GM18873 (cell line): ENCODE measurements around the gene RAET1L.
"Not testable (repeated sequence)": the region's sequence is repeated elsewhere in the genome, so short reads cannot be mapped to it uniquely, and the experiment has no call there.

Source experiments
- ATAC-seq: cut with Tn5 transposase; IDR thresholded peaks from one replicate; pipeline ENCODE4 v1.9.1; 2021; ENCODE audit warnings: mild to moderate bottlenecking, moderate library complexity, moderate number of reproducible peaks; ENCODE audit not compliant: unreplicated experiment, low FRiP score

RAET1L gene

DNA sequence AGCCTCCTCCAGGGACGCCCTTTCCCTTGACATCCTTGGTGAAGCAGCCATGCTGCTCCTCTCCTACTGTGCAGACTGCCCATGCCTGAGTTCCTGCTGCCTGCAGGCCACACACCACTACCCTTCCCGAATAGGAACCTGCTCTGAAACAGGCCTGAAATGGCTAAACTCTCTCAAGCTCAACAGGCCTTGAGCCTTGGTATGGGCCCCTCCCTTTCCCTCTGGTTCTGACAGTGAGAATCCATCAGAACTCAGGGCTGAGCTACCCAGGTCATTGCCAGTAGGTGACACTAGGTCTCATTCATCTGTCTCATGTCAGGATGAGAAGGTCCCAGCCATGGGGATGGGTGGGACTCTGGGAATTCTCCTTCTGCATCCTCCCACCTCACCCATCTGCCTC is 25.7 kb downstream of the RAET1L start:
- ATAC-seq: no peak

DNA sequence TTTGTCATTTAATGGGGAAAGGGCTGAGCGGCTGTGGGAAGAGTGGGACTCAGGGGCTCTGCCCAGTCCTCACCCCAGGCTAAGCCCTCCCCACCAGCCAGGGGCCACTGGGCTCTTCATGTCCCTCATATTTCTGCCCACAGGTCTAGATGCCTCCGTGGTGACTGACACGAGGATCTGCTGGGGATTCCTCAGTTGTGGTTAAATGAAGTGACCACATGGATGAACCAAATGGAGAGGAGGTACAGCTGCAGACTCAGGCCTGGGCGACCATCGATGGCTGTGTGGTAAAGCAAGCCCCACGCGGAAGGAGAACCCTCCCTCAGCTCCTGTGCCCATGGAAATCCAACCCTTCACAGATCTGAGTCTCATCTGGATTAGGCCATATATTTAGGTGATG is 29.4 kb downstream of the RAET1L start:
- ATAC-seq: no peak

DNA sequence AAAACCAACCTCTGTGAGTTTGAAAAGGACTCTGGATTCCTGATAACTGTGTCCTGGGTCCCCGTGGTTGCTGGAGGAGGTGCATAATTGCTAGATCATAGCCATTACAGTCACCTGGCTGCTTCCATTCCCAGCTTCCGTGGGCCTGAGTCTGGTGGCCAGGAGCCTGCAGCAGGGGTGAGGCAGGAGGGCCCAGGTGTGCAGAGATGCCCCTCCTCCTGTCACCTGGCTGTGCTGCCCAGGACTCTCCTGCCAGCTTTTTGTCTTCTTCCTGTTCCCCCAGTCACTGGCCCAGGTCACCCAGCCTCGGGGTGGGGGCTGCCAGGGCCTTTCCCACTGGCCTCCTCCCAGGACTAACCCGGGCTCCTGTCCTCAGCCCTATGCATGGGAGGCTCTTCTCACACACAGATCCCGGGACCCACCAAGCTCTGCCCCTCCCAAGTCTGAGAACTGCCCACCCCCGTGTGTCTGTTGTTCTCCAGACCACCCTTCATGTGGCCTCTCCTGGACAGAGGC is 30.0 kb downstream of the RAET1L start:
- ATAC-seq: no peak

DNA sequence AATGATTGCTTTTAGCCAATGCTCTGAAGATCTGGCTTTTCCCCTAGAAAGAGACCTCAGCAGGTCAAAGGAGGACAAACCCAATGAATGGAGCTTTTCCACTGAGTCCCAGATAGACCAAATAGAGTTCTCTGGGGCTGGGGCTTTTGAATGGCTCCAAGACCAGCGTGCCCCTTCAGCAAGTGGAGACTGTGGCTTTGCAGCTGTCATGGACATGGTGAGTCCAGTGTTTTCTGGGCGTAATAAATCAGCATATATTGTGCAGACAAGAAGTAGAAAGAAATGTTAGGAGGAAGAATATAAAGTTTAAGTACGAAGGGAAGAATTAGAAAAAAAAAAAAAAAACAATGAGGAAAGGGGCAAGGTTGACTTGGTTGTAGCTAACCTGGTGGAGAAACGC is 33.5 kb downstream of the RAET1L start:
- no peak for ATAC-seq

DNA sequence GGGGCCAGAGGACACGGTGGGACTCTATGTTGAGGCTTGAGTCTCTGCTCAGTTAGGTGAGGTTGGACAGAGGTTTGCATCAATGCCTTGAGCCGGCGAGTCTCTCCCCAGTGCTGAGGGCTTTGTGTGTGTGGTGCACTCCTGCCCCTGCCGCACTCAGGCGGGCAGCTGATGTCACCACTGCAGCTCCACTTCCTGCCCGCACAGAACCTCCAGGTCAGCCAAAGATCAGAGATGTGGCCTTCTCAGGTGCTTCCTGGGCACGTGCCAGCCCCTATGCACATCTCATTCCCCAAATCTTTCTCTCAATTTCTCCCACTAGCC is 33.9 kb downstream of the RAET1L start:
- ATAC-seq: not testable (repeated sequence)

DNA sequence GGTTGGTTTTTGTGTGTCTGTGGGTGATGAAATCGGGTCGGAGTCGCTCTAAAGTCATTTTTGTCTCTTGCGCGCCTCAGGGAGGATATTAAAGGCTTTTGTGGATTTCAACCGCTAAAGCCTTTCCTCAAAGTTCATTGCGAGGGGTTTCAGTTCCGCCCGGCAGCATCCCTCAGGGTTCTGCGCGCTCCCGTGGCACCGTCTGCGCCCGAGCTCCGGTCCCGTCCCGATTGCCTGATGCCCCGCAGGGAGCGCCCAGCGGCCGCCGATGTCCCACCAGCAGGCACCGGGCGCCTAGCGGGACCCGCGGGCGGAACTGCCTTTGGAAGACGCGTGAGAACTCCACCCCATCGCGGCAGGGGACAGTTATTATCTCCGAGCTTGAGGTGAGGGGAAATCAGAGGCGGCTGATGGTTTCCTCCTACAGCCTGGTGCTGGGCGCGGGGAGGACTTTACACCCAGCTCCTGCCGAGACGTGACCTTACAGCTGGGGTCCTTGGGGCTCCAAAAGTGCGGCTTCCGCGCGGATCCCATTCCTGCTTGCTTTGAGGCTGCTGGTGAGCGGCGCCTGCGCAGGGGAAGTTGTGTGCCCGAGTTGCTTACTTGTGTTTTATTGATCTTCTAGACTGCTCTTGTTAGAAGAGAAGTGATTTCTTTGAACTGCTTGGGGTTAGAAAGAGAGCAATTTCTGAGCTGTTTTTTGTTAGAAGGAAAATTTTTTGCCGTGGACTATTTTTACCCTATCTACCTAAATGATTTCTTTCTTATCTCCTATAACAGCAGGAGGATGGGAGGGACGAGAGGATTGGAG is 34.5 kb downstream of the RAET1L start:
- ATAC-seq: no peak

DNA sequence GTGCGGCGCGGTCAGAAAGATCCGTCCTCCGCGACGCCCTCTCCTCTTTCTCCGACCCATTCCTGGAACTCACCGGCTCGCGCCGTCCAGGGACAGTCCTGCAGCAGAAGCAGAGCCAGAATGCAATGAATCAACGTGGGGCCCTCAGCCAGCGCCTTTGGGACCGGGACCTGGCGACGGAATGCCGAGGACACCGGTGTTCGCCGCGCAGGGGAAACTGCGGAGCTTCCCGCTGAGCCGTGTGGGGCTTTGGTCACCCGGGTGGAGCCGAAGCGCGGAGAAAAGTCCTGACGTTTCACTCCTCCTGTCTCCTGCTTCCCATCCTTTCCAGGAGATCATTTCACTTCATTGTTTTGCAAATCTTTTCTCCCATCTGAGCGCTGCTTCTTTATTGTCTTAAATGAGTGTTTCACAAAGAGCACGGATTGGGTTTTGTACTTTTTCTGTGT is 35.1 kb downstream of the RAET1L start:
- no peak for ATAC-seq

DNA sequence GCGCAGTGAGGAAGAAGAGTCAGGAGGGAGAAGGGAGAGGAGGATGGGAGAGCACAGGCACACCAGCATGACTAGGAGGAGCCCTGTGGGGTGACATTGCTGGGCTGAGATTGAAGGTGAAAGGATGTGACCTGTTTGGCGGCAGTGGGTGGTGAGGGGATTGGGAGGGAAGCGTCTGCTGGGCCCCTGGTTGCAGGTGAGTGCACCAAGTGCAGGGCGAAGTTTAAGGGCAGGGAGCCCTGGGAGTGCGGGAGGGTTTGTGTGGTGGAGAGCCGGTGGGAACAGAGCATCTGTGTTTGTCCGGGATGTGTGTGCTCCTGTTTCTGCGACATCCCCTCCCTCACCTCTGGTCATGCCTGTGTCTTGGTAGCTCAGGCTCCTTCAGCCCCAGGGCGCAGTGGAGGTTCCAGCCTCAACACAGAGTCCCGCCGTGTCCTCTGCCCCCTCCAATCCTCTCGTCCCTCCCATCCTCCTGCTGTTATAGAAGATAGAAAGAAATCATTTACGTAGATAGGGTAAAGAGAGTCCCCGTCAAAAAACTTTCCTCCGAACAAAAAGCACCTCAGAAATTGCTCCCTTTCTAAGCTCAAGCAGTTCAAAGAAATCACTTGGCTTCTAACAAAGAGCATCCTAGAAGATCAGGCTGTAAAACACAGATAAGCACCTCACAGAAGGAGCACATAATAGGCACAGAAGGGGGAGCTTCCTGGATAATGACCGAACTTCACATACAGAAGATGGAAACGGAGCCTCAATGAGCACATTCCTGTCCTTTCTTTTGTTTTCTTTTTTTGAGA is 36.6 kb downstream of the RAET1L start:
- ATAC-seq: no peak

DNA sequence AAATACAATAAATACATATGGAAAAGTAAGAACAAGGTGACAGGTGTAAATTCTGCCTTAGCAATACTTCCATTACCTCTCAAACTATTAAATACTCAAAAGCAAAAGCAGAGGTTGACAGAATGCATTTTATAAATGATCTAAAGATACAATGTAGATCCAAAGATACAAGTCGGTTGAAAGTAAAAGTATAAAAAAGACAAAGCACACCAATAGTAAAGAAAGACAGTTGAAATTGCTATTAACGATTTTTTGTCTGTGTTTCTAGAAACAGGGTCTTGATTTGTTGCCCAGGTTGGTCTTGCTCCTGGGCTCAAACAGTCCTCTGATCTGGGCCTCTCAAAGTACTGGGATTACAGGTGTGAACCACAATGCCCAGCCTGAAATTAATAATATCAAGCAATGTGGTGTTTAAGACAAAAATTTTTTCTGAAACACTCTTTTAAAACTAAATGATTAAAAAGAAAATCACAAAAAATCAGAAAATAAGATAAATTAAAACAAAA is 37.7 kb downstream of the RAET1L start:
- ATAC-seq: no peak

DNA sequence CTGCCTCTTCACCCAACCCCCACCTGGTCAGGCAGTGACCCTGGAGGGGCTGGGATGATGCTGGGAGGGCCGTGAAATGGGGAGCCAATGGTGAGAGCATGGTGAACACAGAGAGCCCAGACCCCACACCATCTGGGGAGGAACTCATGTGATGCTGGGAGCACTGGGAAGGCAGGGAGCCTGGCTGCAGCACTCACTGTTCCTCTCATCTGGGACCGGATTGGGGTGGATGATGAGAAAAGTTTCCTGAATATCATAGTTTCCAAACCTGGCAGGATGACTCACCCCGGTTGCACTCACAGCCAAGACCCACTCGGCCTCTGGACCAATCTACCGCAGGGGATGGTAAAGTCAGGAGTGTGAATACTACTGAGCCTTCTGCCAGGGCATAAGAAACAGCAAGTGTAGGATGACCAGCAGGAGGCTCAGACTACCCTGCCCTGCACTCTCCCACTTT is 39.8 kb downstream of the RAET1L start:
- ATAC-seq: no peak

DNA sequence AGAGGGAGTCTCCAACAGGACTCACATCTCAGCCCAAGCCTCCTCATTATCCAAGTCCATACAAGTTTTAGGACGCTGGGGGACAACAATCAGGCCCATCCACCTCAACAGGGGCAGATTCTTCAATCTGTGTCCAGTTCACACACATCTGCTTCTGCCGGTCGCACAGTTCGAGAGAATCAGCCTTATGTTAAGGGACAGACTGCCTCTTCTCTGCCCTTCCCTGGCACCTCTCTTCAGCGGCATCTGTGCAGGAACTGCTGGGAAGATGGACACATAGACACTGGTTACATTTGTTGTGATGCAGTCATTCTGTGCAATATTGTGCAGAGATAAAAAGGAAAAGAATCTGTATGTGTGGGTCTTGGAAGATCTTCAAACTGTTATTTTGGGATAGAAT is 40.6 kb downstream of the RAET1L start:
- no peak for ATAC-seq

DNA sequence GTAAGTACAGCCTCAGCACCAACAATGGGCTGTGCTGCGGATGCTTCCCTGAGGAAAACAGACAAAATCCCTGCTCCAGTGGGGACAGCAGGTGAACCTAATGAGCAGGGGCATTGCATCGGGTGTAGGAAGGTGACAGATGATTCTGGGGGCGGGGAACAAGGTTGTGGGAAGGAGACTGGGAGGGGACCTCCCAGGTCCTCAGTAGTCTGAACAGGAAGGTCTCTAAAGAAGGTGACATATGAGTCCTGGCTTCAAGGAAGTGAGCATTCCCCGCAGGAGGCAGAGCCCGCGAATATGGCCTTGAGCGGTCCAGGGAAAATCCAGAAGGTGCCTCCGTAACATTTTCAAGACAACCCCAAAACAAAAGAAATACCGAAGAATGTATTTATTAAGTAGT is 42.2 kb downstream of the RAET1L start:
- ATAC-seq: no peak

DNA sequence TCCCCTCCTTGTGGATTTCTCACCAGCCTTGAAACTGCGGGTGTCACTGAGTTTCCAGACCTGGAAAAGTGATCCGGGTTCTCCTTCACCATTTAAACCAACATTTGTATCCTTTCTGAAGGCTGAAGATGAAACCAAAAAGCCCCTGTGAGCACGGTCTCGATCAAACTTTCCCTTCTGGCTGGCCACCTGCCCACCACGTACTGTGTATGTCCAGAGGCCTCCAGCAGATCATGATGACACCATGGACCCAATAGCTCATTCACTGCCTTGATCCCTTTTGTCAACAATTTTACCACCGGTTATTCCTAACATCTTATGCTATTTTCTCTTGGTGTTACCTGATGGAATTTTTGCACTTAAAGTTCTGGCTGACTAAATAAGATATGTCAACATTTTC is 46.0 kb downstream of the RAET1L start:
- ATAC-seq: no peak

DNA sequence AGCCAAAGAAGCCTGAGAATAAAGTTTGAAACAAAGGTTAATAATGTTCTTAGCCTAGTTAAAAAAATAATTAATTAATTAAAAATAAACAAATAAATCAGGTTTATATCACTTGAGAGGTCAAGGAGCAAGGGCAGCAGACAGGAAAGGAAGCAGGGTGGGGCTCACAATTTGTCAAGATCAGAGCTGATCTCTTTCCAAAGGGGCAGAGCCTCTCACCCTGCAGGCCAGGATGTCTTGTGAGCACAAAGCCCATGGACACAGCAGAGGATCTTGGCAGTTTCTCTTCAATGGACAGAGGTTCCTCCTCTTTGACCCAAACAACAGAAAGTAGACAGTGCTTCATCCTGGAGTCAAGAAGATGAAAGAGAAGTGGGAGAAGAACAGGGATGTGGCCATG is 46.7 kb downstream of the RAET1L start:
- no peak for ATAC-seq

DNA sequence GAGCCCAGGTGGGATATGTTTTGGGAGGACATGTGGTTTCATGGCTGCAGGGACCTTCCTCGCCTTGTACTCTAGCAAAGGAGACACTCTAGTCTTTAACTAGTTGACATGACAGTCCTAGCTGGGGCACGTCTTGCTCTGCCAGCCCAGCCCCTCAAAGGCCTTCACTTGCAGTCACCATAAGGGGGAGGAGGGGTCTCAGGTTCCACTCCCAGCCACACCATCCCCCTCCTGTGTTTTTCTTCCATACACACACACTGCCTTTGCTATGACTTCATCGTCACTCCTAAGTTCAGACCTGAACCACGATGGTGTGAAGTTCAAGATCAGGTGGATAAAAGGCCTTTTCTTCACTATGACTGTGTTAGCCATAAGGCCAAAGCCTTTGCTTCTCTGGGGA is 48.1 kb downstream of the RAET1L start:
- no peak for ATAC-seq

DNA sequence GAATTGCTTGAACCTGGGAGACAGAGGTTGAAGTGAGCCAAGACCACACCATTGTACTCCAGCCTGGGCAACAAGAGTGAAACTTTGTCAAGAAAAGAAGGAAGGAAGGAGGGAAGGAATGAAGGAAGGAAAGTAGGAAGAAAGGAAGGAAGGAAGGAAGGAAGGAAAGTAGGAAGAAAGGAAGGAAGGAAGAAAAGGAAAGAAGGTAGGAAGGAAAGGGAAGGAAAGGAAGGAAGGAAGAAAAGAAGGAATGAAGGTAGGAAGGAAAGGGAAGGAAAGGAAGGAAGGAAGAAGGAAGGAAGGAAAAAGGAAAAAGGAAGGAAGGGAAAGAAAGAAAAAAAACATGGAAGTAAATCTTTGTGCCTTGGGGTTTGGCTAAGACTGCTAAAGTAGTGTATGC is 49.9 kb downstream of the RAET1L start:
- ATAC-seq: no peak

DNA sequence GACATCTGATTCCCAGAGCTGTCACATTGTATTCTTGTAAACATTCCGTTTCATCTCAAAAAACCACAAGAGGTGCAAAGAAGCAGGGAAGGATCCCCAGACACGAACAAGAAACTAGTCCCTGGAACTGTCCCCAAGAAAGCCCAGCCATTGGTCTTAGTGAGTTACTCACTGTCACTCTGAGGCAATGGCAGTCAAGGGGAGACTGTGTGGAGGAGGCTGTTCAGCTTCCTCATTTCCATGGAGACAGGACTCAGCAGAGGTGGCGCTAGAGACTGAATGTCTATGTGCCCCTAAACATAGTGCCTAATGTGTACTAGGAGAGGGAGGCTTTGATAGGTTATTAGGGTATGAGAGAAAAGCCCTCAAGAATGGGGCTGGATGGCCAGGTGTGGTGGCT is 50.5 kb downstream of the RAET1L start:
- ATAC-seq: no peak

DNA sequence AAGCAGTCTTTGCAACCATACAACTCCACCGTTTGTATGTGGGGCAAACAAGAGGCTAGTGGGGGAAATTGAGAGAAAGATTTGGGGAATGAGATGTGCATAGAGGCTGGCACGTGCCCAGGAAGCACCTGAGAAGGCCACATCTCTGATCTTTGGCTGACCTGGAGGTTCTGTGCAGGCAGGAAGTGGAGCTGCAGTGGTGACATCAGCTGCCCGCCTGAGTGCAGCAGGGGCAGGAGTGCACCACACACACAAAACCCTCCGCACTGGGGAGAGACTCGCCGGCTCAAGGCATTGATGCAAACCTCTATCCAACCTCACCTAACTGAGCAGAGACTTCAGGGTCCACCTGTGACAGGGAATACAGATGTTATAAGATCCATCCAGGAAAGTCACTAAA is 50.9 kb downstream of the RAET1L start:
- ATAC-seq: not testable (repeated sequence)

DNA sequence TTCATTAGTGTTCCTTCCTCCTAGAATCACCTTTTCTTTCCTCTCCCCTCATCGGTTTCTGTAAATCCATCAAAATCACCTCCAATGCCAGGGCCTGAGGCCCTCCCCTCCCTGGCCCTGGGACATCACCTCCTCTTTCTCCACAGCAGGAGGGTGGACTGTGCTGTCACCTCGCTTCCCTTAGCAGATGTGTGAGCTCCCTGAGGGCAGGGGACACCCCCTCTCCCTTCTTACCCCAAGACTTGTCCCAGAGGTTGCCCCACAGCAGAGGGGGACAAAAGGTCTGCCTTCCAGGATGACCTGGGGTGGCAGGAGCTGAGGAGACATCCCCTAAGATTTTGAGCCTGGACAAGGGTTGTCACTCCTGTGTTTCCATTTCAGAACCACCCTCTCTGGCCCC is 55.7 kb downstream of the RAET1L start:
- no peak for ATAC-seq

DNA sequence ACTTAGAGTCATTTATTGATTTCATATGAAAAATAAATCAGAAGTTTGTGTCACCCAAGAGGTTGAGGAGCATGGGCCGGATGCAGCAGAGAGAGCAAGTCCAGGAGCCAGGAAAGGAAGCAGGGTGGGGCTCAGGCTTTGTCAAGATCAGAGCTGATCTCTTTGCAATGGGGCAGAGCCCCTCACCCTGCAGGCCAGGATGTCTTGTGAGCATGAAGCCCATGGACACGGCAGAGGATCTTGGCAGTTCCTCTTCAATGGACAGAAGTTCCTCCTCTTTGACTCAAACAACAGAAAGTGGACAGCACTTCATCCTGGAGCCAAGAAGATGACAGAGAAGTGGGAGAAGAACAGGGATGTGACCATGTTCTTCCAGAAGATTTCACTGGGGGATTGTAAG is 56.4 kb downstream of the RAET1L start:
- not testable (repeated sequence) for ATAC-seq
